Muscle of back (tissue), 11 donors: ENCODE results near the gene SHISA7. TPM values are rescaled to one million over a fixed set of nuclear protein-coding genes. Genes with fewer than 3 reads are reported as not detected.
"Not testable (repeated sequence)": the region's sequence is repeated elsewhere in the genome, so short reads cannot be mapped to it uniquely, and the experiment has no call there.

Experiments
- DNase-seq, 3 donors: peaks; one replicate each; pipeline versions ENCODE4 v3.0.0 to v3.0.0-alpha.2; 2013
- polyA plus RNA-seq, 10 donors: library from polyadenylated mRNA; unstranded; fragments of 120-200 nt; gene quantifications; one replicate each; pipeline ENCODE4 v1.2.1, GENCODE V29; 2013; ENCODE audit not compliant: insufficient read length in 10 of 10

The SHISA7 gene
- polyA plus RNA-seq, 10 donors = 0.07 to 0.39 (median 0.15) TPM

GRCh38 chr19:55463583-55464031 is 20.5 kb upstream of the SHISA7 start:
- DNase-seq = no peak

- DNase-seq = no peak
Measured at GRCh38 chr19:55462722-55463121, 19.6 kb upstream of the SHISA7 start.

GRCh38 chr19:55461974-55462626 is 19.0 kb upstream of the SHISA7 start:
- no peak for DNase-seq

GRCh38 chr19:55461259-55461973 is 18.3 kb upstream of the SHISA7 start, which contains the start of gene ISOC2:
Gene ISOC2 (minus strand): TSS chr19:55461642. CDS start chr19:55456486, 5,156 bp downstream.
- peak; percentile 100 for DNase-seq

- peak; percentile 80 to 94 (median 92) for DNase-seq
Measured at GRCh38 chr19:55460670-55461258, 17.7 kb upstream of the SHISA7 start.

- peak; percentile 27 to 78 (median 60) for DNase-seq
Measured at GRCh38 chr19:55459950-55460657, 17.0 kb upstream of the SHISA7 start.

GRCh38 chr19:55459551-55459949 is 16.4 kb upstream of the SHISA7 start:
- DNase-seq = no peak

GRCh38 chr19:55457683-55458457 is 14.8 kb upstream of the SHISA7 start:
- no peak for DNase-seq

GRCh38 chr19:55456347-55456746 is 13.2 kb upstream of the SHISA7 start:
- no peak for DNase-seq

- no peak for DNase-seq
Measured at GRCh38 chr19:55455576-55456235, 12.6 kb upstream of the SHISA7 start.

GRCh38 chr19:55454787-55455243 is 11.7 kb upstream of the SHISA7 start:
- DNase-seq = no peak

GRCh38 chr19:55453511-55454260 is 10.6 kb upstream of the SHISA7 start:
- DNase-seq = no peak

GRCh38 chr19:55452749-55453346 is 9.7 kb upstream of the SHISA7 start:
- DNase-seq = peak; percentile 69 to 94 (median 92)

GRCh38 chr19:55451965-55452748 is 9.1 kb upstream of the SHISA7 start:
- DNase-seq = no peak

GRCh38 chr19:55451163-55451964 is 8.3 kb upstream of the SHISA7 start:
- DNase-seq = no peak

GRCh38 chr19:55449469-55449868 is 6.4 kb upstream of the SHISA7 start:
- DNase-seq = no peak

GRCh38 chr19:55448175-55448490 is 5.0 kb upstream of the SHISA7 start:
- DNase-seq = not testable (repeated sequence)
